Measurements from ENCODE around the gene RGS2. TPM values are rescaled to one million over a fixed set of nuclear protein-coding genes. Genes with fewer than 3 reads are reported as not detected.

RGS2 gene
- total and polyA plus RNA-seq, 9 of the 15 experiments (the other 6 are each of a cell fraction or from before 2014, with no cell fraction given), result 2.5 to 5.4 (median 3.8) TPM

DNA sequence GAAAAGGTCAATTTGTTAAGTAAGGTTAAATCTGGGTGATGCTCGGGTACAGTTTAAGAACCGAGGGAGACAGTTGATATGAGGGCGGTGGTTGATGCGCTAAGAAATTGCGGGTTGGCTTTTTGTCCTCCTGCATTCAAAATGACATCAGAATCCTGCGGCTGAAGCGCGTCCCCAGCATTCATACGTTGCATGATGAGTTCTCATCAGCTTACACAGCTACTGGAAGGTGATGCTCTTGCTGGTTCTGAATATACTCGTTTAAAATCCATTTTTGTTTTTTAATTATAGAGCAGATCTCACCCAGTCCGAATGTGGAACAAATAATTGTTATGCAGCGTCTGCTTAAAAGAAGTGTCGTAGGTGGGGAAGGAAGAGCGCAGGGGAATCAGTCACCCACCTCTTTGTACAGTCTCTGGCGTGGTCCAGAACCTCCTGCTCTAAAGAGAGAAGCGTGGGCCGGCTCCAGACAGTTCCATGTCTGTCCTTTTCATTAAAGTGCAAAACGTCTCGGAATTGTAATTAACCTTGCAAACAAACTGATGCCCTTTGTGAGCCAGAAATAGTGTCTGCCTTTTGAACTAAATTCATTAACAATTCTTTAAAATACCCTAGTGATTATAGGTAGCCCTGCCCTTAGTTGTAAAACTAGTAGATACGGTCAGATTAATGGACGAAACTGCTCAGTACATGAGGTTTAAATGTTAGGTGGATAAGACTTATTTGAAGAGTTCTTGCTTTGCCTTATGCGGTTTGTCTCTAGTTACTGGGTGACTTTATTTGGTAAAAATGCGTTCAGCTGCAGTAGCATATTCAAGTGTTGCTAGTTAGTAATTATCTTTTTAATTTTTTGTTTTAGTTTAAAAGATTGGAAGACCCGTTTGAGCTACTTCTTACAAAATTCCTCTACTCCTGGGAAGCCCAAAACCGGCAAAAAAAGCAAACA lies 741 bp downstream of the RGS2 start (continued):
- TF ChIP-seq SRSF7 (optimal IDR thresholded peaks at IDR 0.05; ENCODE audit: low read depth, low read length), result no peak
- TF ChIP-seq, protein P1, sequence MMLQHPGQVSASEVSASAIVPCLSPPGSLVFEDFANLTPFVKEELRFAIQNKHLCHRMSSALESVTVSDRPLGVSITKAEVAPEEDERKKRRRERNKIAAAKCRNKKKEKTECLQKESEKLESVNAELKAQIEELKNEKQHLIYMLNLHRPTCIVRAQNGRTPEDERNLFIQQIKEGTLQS (IDR thresholded peaks at IDR 0.05), result peak; percentile 54
- TF ChIP-seq, protein P1 (CRISPR knock-in tag; conservative IDR thresholded peaks at IDR 0.05), result no peak
- TF ChIP-seq CREM (IDR thresholded peaks at IDR 0.05; ENCODE audit: low read depth), result peak; percentile 95
- no peak for TF ChIP-seq MTF1 (CRISPR knock-in tag; IDR thresholded peaks at IDR 0.05; ENCODE audit: borderline replicate concordance)
- TF ChIP-seq BRD4 (IDR thresholded peaks at IDR 0.05), result no peak
- TF ChIP-seq, protein P2, sequence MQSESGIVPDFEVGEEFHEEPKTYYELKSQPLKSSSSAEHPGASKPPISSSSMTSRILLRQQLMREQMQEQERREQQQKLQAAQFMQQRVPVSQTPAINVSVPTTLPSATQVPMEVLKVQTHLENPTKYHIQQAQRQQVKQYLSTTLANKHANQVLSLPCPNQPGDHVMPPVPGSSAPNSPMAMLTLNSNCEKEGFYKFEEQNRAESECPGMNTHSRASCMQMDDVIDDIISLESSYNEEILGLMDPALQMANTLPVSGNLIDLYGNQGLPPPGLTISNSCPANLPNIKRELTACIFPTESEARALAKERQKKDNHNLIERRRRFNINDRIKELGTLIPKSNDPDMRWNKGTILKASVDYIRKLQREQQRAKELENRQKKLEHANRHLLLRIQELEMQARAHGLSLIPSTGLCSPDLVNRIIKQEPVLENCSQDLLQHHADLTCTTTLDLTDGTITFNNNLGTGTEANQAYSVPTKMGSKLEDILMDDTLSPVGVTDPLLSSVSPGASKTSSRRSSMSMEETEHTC (IDR thresholded peaks at IDR 0.05), result no peak
- TF ChIP-seq, protein P3, sequence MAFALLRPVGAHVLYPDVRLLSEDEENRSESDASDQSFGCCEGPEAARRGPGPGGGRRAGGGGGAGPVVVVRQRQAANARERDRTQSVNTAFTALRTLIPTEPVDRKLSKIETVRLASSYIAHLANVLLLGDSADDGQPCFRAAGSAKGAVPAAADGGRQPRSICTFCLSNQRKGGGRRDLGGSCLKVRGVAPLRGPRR (CRISPR knock-in tag; IDR thresholded peaks at IDR 0.05), result no peak
- TF ChIP-seq, protein P4, sequence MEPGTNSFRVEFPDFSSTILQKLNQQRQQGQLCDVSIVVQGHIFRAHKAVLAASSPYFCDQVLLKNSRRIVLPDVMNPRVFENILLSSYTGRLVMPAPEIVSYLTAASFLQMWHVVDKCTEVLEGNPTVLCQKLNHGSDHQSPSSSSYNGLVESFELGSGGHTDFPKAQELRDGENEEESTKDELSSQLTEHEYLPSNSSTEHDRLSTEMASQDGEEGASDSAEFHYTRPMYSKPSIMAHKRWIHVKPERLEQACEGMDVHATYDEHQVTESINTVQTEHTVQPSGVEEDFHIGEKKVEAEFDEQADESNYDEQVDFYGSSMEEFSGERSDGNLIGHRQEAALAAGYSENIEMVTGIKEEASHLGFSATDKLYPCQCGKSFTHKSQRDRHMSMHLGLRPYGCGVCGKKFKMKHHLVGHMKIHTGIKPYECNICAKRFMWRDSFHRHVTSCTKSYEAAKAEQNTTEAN (CRISPR knock-in tag; IDR thresholded peaks at IDR 0.05), result no peak
- no peak for TF ChIP-seq ZNF589 (CRISPR knock-in tag; IDR thresholded peaks at IDR 0.05; ENCODE audit: low read depth)
- TF ChIP-seq ZSCAN29 (IDR thresholded peaks at IDR 0.05), result no peak
- no peak for TF ChIP-seq BACH1 (tag; IDR thresholded peaks at IDR 0.05)
- TF ChIP-seq, protein P5, sequence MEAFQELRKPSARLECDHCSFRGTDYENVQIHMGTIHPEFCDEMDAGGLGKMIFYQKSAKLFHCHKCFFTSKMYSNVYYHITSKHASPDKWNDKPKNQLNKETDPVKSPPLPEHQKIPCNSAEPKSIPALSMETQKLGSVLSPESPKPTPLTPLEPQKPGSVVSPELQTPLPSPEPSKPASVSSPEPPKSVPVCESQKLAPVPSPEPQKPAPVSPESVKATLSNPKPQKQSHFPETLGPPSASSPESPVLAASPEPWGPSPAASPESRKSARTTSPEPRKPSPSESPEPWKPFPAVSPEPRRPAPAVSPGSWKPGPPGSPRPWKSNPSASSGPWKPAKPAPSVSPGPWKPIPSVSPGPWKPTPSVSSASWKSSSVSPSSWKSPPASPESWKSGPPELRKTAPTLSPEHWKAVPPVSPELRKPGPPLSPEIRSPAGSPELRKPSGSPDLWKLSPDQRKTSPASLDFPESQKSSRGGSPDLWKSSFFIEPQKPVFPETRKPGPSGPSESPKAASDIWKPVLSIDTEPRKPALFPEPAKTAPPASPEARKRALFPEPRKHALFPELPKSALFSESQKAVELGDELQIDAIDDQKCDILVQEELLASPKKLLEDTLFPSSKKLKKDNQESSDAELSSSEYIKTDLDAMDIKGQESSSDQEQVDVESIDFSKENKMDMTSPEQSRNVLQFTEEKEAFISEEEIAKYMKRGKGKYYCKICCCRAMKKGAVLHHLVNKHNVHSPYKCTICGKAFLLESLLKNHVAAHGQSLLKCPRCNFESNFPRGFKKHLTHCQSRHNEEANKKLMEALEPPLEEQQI (IDR thresholded peaks at IDR 0.05), result 0 out of 2 replicates have a peak, but pooled peaks have one; percentile 20
- TF ChIP-seq TAL1 (IDR thresholded peaks at IDR 0.05), result 0 out of 2 replicates have a peak, but pooled peaks have one; percentile 1
- TF ChIP-seq CHD2 (IDR thresholded peaks at IDR 0.05; ENCODE audit: low read depth, low read length), result no peak
- TF ChIP-seq, protein P6, sequence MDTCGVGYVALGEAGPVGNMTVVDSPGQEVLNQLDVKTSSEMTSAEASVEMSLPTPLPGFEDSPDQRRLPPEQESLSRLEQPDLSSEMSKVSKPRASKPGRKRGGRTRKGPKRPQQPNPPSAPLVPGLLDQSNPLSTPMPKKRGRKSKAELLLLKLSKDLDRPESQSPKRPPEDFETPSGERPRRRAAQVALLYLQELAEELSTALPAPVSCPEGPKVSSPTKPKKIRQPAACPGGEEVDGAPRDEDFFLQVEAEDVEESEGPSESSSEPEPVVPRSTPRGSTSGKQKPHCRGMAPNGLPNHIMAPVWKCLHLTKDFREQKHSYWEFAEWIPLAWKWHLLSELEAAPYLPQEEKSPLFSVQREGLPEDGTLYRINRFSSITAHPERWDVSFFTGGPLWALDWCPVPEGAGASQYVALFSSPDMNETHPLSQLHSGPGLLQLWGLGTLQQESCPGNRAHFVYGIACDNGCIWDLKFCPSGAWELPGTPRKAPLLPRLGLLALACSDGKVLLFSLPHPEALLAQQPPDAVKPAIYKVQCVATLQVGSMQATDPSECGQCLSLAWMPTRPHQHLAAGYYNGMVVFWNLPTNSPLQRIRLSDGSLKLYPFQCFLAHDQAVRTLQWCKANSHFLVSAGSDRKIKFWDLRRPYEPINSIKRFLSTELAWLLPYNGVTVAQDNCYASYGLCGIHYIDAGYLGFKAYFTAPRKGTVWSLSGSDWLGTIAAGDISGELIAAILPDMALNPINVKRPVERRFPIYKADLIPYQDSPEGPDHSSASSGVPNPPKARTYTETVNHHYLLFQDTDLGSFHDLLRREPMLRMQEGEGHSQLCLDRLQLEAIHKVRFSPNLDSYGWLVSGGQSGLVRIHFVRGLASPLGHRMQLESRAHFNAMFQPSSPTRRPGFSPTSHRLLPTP (IDR thresholded peaks at IDR 0.05; ENCODE audit: borderline replicate concordance, extremely low read depth, insufficient read length), result no peak
